NCI-H1048 (cell line): ENCODE results near the gene OSBPL2.

ENCODE experiments used
- DNase-seq: peaks from one replicate; lab custom pipeline; 2025; lab: John Stamatoyannopoulos, UW

OSBPL2 gene

GRCh38 chr20:62301773-62302340 is 63.5 kb downstream of the OSBPL2 start:
- peak; percentile 47 for DNase-seq

- peak; percentile 82 for DNase-seq
These were observed 64.2 kb downstream of the OSBPL2 start, which contains the start of gene ADRM1 for GRCh38 chr20:62302341-62303061. ADRM1 (plus strand) TSS chr20:62302997; CDS start chr20:62303569, 572 bp downstream.

GRCh38 chr20:62303062-62303339 is 64.7 kb downstream of the OSBPL2 start:
- no peak for DNase-seq

- DNase-seq, result no peak
These were observed 65.3 kb downstream of the OSBPL2 start for GRCh38 chr20:62303340-62304226.

- no peak for DNase-seq
These were observed 66.2 kb downstream of the OSBPL2 start for GRCh38 chr20:62304331-62305148.

- DNase-seq, result no peak
These were observed 66.9 kb downstream of the OSBPL2 start for GRCh38 chr20:62305149-62305764.

GRCh38 chr20:62305765-62306413 is 67.6 kb downstream of the OSBPL2 start:
- no peak for DNase-seq

GRCh38 chr20:62306414-62307187 is 68.3 kb downstream of the OSBPL2 start:
- no peak for DNase-seq

- no peak for DNase-seq
These were observed 69.1 kb downstream of the OSBPL2 start for GRCh38 chr20:62307226-62308101.

- no peak for DNase-seq
These were observed 69.9 kb downstream of the OSBPL2 start for GRCh38 chr20:62308102-62308822.

GRCh38 chr20:62309198-62309944 is 71.0 kb downstream of the OSBPL2 start:
- DNase-seq, result no peak

- no peak for DNase-seq
These were observed 71.8 kb downstream of the OSBPL2 start for GRCh38 chr20:62309947-62310756.

GRCh38 chr20:62310757-62311121 is 72.4 kb downstream of the OSBPL2 start:
- no peak for DNase-seq

- no peak for DNase-seq
These were observed 72.8 kb downstream of the OSBPL2 start for GRCh38 chr20:62311150-62311549.

- no peak for DNase-seq
These were observed 73.7 kb downstream of the OSBPL2 start for GRCh38 chr20:62311832-62312661.

GRCh38 chr20:62312662-62312977 is 74.3 kb downstream of the OSBPL2 start:
- no peak for DNase-seq
